IPS-20b (cell line): ENCODE data around the gene SLC7A8.
A peak's percentile ranks its signal among the peaks of the same experiment; 100 is the strongest.

Experiments used
- H3K27ac ChIP-seq: one replicate; pipeline ENCODE4 v1.5.1; 2013; ENCODE audit warnings: low read length
- H3K27me3 ChIP-seq: 2 replicates; pipeline ENCODE4 v1.6.1; 2013; ENCODE audit warnings: mild to moderate bottlenecking, low read length, inconsistent platforms; ENCODE audit not compliant: insufficient read depth
- H3K36me3 ChIP-seq: 2 replicates; pipeline ENCODE4 v1.6.1; 2013; ENCODE audit warnings: low read depth, mild to moderate bottlenecking, inconsistent platforms, low read length, moderate library complexity; ENCODE audit not compliant: insufficient read depth
- H3K4me1 ChIP-seq: 2 replicates; pipeline ENCODE4 v1.6.1; 2013; ENCODE audit warnings: mild to moderate bottlenecking, control low read depth, inconsistent platforms, low read length, moderate library complexity; ENCODE audit not compliant: insufficient read depth
- H3K4me3 ChIP-seq: 2 replicates; pipeline ENCODE4 v1.5.1; 2013; ENCODE audit warnings: mild to moderate bottlenecking, low read length, inconsistent platforms
- H3K9ac ChIP-seq: 2 replicates; pipeline ENCODE4 v1.6.1; 2013; ENCODE audit warnings: low read depth, mild to moderate bottlenecking, inconsistent platforms, low read length, moderate library complexity
- H3K9me3 ChIP-seq: 2 replicates; pipeline ENCODE4 v1.6.1; 2013; ENCODE audit warnings: mild to moderate bottlenecking, low read depth, low read length, inconsistent platforms; ENCODE audit not compliant: insufficient read depth

The SLC7A8 gene

DNA sequence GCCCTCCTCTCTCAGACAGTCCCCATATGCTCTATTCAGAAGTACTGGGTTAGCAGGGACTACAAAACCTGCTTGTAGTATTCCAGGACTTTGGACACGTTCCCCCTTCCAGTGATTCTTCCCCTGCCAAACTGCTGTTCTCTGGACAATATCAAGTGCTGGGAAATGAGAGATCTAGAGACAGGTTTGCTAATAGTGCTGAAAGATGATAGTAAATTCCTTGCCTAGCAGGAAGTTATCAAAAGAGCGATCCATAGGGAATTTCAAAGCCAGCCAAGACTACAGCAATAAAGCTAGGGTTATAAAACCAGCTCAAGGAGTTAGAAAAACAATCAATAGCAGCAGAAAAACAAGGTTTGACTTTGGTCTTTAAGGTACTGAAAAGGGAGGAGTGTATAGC, 15.2 kb downstream of the SLC7A8 start:
- Histone ChIP-seq H3K9ac (no peak overlapping the region), H3K4me3 (no peak overlapping the region), H3K9me3 (no peaks in the 10 kb centered on the region), H3K36me3 (peaks cover 84% of the 10 kb centered on the region), H3K27me3 (no peaks in the 10 kb centered on the region), H3K4me1 (no peaks in the 10 kb centered on the region), H3K27ac (no peak overlapping the region)

DNA sequence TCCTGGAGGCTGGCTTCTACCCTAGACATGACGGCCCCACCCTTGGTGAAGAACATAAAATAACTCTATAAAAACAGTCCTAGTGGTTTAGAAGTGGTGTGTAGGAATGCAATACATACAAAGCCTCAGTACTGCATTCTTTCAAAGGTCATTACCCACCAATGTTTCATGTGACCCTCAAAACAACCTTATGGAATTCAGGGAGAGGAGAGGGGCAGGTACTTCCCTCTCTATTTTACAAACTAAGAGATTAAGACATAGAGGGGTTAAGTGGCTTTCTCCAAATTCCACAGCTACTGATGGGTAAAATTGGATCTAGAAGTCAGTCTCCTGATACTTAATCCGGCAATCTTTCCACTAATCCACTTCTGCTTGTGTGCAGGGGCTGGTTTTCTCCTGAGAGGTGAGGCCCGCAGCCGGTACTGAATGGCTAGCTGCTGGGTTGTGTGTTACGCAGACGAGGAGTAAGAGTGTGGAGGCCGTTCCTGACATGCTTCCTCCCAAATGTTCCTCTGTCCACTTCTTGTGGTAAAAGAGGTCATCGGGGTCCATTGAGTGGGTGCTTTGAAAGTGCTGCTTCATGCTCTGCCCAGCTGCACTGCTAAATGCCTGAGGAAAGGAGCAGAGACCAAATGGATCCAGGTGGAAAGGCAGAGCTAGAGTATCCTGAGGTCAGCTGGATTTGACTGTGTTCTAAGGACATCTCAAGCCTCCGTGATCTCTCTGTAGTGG, 16.2 kb downstream of the SLC7A8 start:
- Histone ChIP-seq H3K27me3 (no peaks in the 10 kb centered on the region), H3K27ac (no peak overlapping the region), H3K9ac (no peak overlapping the region), H3K9me3 (no peaks in the 10 kb centered on the region), H3K4me1 (peaks cover 5% of the 10 kb centered on the region; the same call in 1 of the 2 replicates), H3K4me3 (no peak overlapping the region), H3K36me3 (peaks cover 86% of the 10 kb centered on the region)

DNA sequence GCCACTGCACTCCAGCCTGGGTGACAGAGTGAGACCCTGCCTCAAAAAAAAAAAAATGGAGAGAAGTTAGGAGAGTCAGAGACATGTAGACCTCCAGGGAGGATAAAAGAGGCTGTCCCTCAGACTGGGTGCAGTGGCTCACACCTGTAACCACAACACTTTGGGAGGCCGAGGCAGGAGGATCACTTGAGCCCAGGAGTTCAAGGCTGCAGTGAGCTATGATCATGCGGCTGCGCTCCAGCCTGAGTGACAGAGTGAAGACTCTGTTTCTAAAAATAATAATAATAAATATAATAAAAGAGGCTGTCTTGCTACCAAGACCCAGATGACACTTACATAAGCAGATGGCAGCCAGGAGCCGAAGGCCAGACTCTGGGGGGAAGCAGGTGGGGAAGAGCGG, 18.5 kb downstream of the SLC7A8 start:
- peaks cover 71% of the 10 kb centered on the region for H3K36me3 ChIP-seq
- no peak overlapping the region for H3K9ac ChIP-seq
- no peaks in the 10 kb centered on the region for H3K27me3 ChIP-seq
- no peak overlapping the region for H3K4me3 ChIP-seq
- H3K9me3 ChIP-seq, result no peaks in the 10 kb centered on the region
- H3K27ac ChIP-seq, result no peak overlapping the region
- H3K4me1 ChIP-seq, result peaks cover 17% of the 10 kb centered on the region; the same call in 1 of the 2 replicates

DNA sequence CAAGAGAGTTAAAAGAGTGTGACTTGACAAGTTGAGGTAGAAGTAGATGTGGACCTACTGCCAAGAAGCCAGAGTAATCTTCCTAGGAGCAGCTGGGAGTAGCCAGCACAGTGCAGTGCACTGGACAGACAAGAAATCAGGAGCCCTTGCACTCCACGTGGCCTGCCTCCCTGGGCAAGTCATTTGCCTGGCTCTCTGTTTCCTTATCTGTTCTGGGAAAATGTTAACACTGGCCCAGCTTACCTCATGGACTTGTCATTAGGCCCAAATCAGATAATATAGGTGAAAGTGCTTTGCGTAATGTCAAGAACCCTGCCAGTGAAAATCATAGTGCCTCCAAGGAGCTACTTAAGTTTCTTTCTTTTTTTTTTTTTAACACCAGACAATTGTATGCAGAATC, 19.2 kb downstream of the SLC7A8 start:
- Histone ChIP-seq H3K9me3 (no peaks in the 10 kb centered on the region), H3K36me3 (peaks cover 69% of the 10 kb centered on the region), H3K4me1 (peaks cover 23% of the 10 kb centered on the region; the same call in 1 of the 2 replicates), H3K27ac (no peak overlapping the region), H3K9ac (no peak overlapping the region), H3K27me3 (no peaks in the 10 kb centered on the region), H3K4me3 (no peak overlapping the region)

GRCh38 chr14:23163830-23164229, 19.6 kb downstream of the SLC7A8 start:
- H3K9me3 ChIP-seq, result no peaks in the 10 kb centered on the region
- H3K4me3 ChIP-seq, result no peak overlapping the region
- no peak overlapping the region for H3K27ac ChIP-seq
- peaks cover 72% of the 10 kb centered on the region for H3K36me3 ChIP-seq
- no peaks in the 10 kb centered on the region for H3K27me3 ChIP-seq
- H3K9ac ChIP-seq, result no peak overlapping the region
- H3K4me1 ChIP-seq, result peaks cover 28% of the 10 kb centered on the region; the same call in 1 of the 2 replicates

GRCh38 chr14:23162800-23163199, 20.7 kb downstream of the SLC7A8 start:
- H3K9ac ChIP-seq, result peak overlapping the region; percentile 4; the same call in 1 of the 2 replicates
- H3K27me3 ChIP-seq, result no peaks in the 10 kb centered on the region
- peaks cover 71% of the 10 kb centered on the region for H3K36me3 ChIP-seq
- peak overlapping the region; percentile 73 for H3K27ac ChIP-seq
- no peaks in the 10 kb centered on the region for H3K9me3 ChIP-seq
- H3K4me3 ChIP-seq, result no peak overlapping the region
- H3K4me1 ChIP-seq, result peaks cover 30% of the 10 kb centered on the region; the same call in 1 of the 2 replicates

GRCh38 chr14:23162005-23162404, 21.5 kb downstream of the SLC7A8 start:
- Histone ChIP-seq H3K27ac (peak overlapping the region; percentile 73), H3K36me3 (peaks cover 71% of the 10 kb centered on the region), H3K4me1 (peaks cover 30% of the 10 kb centered on the region; the same call in 1 of the 2 replicates)

DNA sequence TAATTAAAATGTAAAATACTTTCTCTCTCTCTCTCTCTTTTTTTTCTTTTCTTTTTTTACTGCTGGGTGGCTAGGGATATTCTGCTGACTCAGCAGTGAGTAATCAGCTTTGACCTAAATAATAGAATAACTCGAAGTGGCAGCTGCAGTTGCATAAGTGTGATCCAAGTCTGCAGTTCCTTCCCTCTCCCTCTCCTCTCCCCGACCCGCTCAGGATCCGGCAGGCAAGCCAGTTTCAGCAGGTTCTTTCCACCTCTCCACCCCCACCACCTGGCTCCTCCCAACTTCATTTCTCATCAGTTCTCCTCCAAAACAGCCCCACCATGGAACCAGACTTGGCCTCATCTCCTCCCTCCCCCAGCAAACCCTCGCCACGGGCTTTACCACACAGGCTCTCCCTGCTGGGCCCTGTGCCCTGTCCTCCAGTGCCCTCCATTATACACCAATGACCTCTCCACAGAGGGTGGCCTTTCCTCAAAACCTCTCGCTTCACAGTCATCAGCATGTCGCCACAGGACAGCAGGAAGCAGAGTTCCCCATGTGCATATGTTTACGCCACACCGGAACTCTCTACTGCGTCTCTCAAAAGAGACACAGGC, 22.4 kb downstream of the SLC7A8 start:
- peak overlapping the region; percentile 23 for H3K4me3 ChIP-seq
- no peaks in the 10 kb centered on the region for H3K9me3 ChIP-seq
- peaks cover 70% of the 10 kb centered on the region for H3K36me3 ChIP-seq
- peaks cover 30% of the 10 kb centered on the region; the same call in 1 of the 2 replicates for H3K4me1 ChIP-seq
- H3K27ac ChIP-seq, result peak overlapping the region; percentile 88
- H3K27me3 ChIP-seq, result no peaks in the 10 kb centered on the region
- H3K9ac ChIP-seq, result peak overlapping the region; percentile 72

More at GRCh38 chr14:23162005-23162404, 21.5 kb downstream of the SLC7A8 start:
- no peak overlapping the region for H3K4me3 ChIP-seq
- H3K9ac ChIP-seq, result peak overlapping the region; percentile 4; the same call in 1 of the 2 replicates
- no peaks in the 10 kb centered on the region for H3K9me3 ChIP-seq
- H3K27me3 ChIP-seq, result no peaks in the 10 kb centered on the region

- Histone ChIP-seq H3K27me3 (no peaks in the 10 kb centered on the region), H3K4me1 (peaks cover 40% of the 10 kb centered on the region; the same call in 1 of the 2 replicates), H3K27ac (peak overlapping the region; percentile 88), H3K36me3 (peaks cover 56% of the 10 kb centered on the region), H3K4me3 (no peak overlapping the region; the same call in 1 of the 2 replicates), H3K9me3 (no peaks in the 10 kb centered on the region), H3K9ac (peak overlapping the region; percentile 72; the same call in 1 of the 2 replicates)
Measured at GRCh38 chr14:23159532-23159931, 23.9 kb downstream of the SLC7A8 start.

DNA sequence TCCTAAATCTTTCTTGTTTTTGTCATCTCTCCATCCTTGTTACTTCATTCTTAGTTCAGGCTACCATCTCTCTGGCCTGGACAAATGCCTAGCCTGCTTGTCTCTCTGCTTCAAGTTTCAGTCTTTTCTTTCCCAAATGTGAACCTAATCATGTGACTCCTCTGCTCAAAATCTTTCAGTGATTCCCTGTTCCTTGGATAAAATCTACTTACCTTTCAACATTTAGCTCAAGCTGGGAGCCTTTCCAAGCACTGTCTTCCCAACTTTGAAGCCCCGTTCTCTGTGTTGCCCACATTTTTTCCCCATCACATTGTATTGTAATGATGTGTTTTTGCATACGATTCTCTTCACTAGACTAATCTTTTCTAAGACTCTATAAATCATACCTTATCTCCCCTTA, 24.7 kb downstream of the SLC7A8 start:
- H3K4me1 ChIP-seq, result peaks cover 40% of the 10 kb centered on the region; the same call in 1 of the 2 replicates
- no peak overlapping the region for H3K27ac ChIP-seq
- H3K9me3 ChIP-seq, result no peaks in the 10 kb centered on the region
- H3K4me3 ChIP-seq, result no peak overlapping the region
- H3K9ac ChIP-seq, result no peak overlapping the region
- peaks cover 48% of the 10 kb centered on the region for H3K36me3 ChIP-seq
- no peaks in the 10 kb centered on the region for H3K27me3 ChIP-seq

DNA sequence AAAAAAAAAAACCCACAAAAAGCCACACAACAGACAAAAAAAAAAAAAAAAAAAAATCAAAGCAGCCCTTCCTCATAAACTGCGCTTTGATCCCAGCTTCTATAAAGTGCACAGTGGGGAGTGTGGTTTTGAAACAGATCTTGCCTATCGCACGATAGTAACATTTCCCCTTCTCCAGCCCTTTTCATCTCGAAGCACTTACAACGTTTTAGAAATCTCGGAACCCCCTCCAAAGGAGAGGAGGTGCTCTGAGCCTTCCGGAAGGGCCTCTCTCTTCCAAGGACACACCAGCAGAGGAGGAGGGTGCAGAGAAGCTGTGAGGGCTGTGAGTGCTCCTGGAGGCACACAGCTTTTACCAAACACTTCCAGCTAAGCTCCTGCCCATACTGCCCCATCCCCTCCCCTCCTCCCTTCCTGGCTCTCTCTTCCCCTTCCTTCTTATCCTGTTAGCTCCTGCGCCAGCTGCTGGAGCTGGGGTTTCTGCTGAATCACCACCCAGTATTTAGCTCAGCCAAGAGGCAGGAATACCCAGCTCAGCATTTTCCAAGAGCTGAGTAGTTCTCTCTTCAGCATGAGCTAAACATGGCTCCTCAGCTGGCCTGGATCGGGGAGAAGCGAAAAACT, 28.4 kb downstream of the SLC7A8 start:
- no peaks in the 10 kb centered on the region for H3K9me3 ChIP-seq
- no peak overlapping the region for H3K4me3 ChIP-seq
- H3K27me3 ChIP-seq, result no peaks in the 10 kb centered on the region
- peak overlapping the region; percentile 66 for H3K27ac ChIP-seq
- H3K4me1 ChIP-seq, result peaks cover 23% of the 10 kb centered on the region; the same call in 1 of the 2 replicates
- H3K9ac ChIP-seq, result peak overlapping the region; percentile 52; the same call in 1 of the 2 replicates
- H3K36me3 ChIP-seq, result peaks cover 48% of the 10 kb centered on the region
